Measurements from ENCODE around the gene GRP.

GRP gene

DNA sequence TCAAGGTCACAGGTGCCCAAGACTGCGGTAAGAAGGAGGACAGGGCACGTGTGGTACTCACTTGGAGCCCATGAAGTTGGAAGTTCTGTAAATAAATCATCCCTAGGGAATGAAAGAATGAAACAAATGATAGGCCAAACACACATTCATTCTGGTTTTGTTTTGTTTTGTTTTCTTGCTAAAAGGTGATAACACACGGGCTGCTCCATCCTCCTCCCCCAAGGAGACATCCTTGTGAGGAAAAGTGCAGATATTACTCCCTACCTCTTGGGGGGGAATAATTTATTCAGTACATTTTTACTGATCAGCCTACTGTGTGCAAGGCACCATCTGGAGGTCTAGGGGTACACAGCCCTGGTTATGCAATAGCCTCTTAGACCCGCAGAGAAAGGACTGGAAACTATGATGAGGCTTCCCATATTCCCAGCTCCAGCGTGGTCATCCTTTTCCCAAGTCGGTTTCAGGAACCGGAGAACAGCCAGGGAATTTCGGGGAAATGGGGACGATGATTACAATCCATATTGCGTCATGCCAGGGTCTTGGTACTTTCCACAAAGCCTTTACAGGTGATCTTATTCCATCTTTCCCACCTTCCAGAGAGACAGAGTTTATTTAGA lies 47.0 kb downstream of the GRP start:
- in situ Hi-C loops (cut with HindIII; ENCODE audit: low sequenced_read_pairs) = no loop called here

DNA sequence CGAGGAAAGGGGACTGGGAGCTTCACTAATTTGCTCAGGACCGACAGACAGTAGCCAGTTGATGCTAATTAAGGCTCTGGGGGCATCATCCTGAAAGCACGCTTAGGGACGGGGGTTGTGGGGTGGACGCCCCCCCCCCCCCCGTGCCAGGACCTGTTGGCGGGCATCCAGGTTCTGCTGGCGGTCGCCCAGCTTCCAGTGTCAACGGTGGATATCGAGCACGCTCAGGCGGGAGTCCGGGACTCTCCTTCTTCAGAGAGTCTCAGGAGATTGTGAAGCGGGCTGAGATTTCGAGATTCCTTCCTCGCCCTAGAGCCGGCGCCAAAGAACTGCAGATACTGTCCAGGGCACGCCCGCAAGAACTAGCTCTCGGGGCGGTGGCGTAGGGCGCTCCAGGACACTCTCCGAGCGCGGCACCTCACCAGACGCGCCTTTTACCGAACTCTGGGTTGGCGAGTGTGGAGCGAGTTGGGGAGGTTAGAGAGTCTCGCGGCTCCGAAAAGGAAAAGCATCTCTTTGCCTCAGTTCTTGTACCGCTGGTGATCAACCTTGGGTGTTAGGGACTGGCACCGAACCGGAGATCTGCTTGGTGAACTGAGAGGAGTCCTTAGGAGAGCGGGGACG lies 47.7 kb downstream of the GRP start:
- in situ Hi-C loops (cut with HindIII; ENCODE audit: low sequenced_read_pairs) = no loop called here

DNA sequence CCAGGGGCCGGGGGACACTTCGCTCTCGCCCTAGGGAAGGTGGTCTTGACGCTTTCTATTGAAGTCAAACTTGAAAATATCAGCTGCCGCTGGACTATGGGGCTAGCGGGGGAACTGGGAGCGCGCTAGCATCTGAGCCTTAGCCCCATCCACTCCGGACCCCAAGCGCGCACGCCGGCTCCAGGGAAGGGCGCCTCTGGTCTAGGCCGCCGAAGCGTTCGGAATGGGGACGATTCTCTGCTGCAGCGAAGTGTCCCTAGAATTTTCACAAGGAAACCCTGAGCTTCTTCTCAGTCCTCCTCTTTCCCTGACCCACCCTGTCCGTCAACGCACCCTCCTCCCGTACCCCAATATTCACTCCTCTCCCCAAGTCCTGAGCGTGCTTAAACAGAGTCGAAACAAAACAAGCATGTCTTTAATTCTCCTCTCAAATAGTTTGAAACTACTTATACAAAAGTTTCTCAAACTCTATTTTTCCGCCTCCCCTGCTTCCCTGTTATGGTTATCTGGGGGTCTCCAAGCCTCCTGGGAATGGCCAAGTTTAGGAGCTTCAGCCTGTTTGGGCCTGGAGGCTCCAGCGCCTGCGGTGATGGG lies 48.3 kb downstream of the GRP start:
- in situ Hi-C loops (cut with HindIII; ENCODE audit: low sequenced_read_pairs) = no loop called here

DNA sequence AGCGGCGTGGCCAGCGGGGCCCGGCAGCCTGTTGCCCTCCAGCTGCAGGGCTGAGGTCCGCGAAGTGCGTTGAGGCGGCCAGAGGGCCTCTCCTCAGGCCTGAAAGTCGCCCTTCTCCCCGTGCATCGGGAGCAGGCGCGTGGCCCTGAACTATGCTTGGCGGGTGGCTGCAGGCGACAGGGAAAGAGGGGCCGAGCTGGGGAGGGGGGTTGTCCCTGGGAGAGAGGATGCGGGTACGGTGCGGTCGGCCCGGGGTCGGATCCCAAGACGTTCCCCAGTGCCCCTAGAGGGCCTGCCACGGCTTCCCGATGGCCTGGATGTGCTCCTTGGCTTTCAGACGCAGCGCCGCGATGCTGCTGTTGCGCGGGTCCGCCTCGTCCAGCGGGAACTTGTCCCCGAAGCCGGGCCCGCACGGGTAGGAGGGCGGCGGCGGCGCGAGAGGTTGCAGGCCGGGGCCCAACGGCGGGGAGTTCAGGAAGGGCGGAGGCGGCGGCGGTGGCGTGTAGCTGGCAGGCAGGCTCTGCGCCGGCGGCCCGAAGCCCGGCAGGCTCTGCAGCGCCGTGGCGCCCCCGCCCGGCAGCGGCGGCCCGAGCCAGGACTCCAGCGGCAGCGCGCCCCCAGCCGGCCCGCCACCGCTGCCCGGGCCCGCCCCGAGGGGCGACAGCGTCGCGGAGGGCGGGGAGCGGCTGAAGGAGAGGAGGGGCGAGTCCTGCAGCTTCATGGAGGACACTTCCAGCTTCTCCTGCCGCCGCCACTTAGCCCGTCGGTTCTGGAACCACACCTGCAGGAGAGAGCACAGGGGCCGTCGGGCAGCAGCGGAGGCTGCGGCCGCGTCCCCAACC lies 49.0 kb downstream of the GRP start:
- in situ Hi-C loops (cut with HindIII; ENCODE audit: low sequenced_read_pairs) = no loop called here

DNA sequence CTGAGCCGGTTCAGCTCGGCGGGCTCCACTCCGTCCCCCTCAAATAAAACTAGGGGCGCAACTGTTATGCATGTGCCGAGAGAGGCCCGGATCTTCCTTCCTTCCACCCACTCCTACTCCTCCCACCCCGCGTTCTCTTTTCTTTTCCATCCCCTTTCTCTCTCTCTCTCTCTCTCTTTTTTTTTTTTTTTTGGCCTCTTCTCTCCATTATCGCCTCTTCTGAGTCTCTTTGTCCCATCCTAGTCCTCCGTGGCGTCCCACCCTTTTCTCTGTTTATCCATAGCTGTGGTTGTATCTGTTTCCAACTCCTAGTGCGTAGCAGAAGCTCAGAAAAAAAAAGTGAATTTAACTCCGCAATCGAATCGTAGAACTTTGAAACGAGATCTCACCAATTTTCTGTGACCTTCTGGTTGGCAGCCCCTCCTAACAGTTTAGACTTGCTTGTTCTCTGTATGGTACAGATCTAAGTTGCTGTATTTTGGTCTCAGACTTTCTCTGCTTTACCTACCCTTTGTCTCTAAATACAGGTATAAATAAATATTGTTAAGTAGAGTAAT lies 49.7 kb downstream of the GRP start:
- in situ Hi-C loops (cut with HindIII; ENCODE audit: low sequenced_read_pairs) = loop anchor here (5.0 kb wide), 1 partner anchor 103 kb away; no protein-coding TSS in a partner anchor

DNA sequence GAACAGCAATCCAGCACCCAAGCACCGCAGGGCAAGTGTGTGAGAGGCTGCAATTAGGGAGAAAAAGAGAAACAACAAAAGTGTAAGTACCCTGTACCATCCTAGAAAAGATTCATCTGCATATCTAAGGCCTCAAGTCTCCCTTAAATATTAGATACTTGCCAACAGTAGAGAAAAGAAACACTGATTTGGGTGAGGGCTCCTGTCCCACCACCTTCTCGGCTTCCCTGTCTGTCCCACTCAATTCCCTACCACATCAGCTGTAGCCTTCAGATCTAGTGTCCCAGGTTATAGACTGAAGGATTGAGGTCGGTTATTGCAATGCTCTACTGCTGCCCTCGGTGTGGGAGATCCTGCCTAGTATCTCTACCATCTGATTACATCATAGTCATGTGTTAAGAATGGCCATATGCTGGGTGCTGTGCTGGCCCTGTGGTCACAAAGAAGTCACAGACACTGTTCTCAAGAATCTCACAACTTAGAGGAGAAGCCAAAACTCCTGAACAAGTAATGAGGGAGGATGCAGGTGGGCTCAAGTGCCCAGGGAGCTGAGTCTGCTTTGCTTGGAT lies 50.8 kb downstream of the GRP start:
- in situ Hi-C loops (cut with HindIII; ENCODE audit: low sequenced_read_pairs) = loop anchor here (5.0 kb wide), 1 partner anchor 102 kb away; no protein-coding TSS in a partner anchor

DNA sequence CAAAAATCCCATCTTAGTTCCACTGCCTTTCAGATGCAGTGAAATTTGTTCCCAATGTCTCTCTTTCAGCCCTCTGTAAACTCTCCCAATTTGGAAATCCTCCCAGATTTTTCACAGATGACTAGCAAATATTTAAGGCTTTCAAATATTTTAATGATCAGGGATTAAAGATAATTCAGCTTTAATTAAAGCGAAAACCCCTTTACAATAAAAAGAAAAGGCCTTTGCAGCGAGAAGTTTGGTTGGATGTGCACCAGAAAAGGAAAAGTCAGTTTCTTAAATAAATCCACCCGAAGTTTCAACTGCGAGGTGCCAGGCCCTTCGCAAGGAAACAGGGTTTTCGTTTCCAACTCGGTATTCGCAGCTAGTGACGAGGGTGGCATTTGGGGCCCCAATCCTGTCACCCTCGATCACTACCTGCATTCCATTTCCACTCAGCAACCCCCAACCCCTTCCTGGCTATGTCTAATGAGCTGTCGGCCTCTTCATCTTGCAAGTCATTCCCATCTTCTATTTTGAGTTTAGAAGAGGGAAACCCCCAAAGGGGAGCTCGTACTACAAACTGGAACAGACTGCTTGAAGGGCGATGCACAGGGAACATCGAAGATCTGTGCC lies 51.8 kb downstream of the GRP start:
- in situ Hi-C loops (cut with HindIII; ENCODE audit: low sequenced_read_pairs) = loop anchor here (5.0 kb wide), 1 partner anchor 101 kb away; no protein-coding TSS in a partner anchor

DNA sequence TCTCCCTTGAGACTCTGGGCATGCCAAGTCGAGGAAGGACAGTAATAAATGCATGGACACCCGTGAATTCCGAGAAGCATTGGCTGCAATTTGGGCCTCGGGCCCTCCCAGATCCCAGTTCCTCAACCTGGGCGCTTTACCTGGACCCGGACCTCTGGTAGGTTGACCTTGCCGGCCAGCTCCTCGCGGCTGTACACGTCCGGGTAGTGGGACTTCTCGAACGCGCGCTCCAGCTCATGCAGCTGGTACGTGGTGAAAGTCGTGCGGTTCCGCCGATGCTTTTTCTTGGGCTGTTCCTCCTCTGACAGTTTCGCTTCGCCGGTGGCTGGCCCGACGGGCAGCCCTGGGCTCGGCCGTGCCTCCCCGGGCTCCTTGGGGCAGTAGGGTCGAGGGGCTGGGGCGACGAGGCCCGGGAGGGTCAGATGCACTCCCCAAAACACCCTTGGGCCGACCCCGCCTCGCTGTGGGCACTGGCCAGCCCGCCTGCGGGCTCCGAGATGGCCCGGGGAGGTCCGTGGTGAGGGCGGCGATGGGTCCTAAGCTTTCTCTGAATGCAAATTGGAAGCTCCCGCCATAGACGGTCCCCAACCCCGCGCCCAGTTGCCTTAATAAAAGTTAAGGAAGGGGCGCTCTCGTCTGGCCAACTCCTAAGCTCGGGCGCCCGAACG lies 52.4 kb downstream of the GRP start:
- in situ Hi-C loops (cut with HindIII; ENCODE audit: low sequenced_read_pairs) = loop anchor here (5.0 kb wide), 1 partner anchor 100 kb away; no protein-coding TSS in a partner anchor

DNA sequence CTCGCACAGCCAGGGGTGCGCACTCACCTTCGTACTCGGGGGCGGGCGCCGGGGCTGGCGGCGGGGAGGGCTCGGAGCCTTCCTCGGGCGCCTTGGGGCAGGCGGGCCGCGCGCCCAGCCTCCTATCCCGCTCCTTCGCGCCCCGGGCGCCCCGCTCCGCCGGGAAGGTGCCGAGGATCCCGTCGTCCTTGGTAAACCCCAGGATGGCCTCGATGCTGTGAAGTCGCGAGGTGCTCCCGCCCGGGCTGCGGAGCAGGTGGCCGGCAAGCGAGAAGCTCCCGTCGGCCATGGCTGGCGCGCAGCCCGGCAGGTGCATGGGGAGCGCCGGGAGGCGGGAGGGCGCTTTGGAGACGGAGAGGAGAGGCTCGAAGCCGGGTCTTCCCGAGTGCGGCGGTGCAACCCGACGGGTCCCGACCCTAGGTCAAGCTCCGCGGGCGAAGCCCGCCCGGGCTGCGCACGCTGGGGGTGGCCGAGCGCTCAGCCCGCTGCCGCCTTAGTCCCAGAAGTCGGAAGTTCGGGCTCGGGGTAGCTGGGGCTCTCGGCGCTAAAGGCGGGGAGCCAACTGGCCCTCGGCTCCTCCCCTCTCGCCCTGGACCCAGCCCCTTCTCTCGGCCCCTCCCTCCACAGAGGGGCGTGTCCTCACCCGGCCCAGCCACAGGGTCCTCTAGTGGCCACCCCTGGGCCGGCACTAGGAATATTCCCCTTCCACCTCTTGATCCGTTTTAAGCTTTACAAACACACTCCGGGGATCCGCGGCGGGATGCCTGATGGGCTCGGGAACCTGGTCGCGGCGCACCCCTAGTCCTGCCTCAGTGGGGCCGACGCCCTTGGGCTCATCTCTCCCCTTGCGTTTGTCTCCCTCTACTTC lies 53.2 kb downstream of the GRP start, which contains the start of gene RAX:
Gene RAX (minus strand): TSS at position 564 of the 868 bp plus-strand sequence. CDS start 248 bp downstream, at position 316.
- in situ Hi-C loops (cut with HindIII; ENCODE audit: low sequenced_read_pairs) = loop anchor here (5.0 kb wide), 1 partner anchor 99 kb away; no protein-coding TSS in a partner anchor

DNA sequence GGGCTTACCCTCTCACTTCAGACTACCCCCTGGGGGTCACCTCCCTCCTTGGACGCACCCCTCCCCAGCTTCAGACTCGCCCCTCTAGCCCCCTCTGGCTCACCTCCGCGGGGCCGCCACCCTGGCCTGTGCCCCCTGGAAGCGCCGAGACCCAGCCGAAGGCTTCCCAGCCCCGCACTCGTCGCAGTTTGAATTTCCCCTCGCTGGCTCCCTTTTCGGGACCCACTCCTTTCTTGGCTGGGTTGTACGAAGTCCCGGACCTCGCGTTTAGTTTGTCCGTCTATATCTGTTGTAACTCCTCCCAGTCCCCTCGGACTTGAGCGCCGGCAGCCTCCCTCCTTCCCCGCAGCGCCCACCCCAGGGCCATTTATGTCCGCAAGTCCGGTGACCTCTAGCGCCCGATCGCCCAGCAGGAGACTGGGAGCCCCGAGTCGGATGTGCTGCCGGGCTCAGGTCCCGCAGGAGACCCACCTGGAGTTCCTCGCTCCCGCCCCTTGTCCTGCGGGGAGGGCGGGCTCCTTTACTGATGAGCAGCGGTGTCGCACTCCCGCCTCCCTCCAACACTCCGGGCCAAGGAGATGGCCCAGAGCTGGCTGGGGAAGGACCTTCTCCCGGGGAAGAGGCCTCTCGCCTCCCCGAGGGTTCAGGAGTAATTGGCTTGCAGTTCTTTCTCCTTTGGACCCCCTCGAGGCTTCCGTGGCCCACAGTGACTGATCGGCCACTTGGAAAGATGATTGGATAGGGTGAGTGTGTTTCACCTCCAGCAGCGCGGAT lies 54.0 kb downstream of the GRP start:
- in situ Hi-C loops (cut with HindIII; ENCODE audit: low sequenced_read_pairs) = loop anchor here (5.0 kb wide), 1 partner anchor 98 kb away; no protein-coding TSS in a partner anchor

DNA sequence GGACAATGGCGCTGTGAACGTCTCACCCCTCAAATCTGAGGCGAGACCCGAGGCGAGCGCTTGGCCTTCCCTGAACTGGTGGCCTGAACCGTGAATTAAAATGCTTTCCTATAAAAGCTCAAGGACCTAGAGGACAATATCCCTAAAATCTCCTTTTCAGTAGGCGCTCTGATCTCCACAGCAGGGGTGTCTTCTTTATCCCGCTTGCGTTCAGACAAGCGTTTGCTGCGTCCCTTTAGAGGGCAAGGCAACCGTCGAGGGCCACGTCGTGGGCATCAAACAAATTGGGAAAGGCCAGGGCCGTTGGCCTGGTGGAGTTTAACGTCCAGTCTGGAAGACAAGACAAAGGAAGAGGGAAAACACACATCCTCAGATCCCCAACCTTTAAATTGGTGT lies 54.6 kb downstream of the GRP start:
- in situ Hi-C loops (cut with HindIII; ENCODE audit: low sequenced_read_pairs) = loop anchor here (5.0 kb wide), 1 partner anchor 98 kb away; no protein-coding TSS in a partner anchor

DNA sequence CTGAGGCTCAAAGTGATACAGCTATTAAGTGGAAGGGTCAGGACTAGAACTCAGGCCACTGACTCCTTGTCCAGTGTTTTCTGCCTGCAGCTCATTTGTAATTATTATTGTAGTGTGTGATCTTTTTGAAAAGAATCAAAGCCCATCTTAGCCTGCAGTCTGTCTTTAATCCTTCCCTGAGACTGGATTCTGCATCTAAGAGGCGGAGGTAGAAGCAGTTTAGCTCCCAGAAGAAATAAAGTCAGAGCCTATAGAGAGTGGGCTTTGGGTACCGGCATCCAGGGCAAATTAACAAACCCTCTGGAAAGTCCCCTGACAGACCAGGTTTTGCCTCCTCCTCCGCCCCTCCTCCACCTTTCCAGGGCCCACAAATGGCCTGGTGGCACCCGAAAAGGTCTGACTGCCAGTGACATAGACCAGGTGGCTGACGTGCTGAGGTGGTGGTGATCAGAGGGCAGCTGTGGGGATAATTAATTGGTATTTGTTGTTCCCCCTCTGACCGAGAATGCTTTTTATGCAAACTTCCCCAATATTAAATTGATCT lies 55.5 kb downstream of the GRP start:
- in situ Hi-C loops (cut with HindIII; ENCODE audit: low sequenced_read_pairs) = no loop called here

DNA sequence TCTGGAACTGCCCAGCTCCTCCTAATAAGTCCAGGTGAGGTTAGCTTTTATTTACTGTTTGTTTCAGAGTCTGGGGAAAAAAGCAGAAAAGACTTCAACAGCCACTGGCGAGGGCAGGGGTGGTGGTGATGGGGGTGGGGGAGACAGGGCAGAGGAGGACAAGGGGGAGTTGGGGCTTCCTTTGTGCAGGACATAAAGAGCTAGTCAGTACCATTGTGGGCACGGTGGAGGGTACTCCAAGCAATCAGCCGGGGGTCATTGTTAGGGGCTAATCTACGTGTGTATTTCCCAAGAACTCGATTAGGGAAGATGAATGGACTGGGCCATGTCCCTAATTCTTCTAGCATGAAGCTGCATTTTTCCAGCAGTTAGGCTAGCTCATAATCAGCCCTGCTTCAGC lies 56.1 kb downstream of the GRP start:
- in situ Hi-C loops (cut with HindIII; ENCODE audit: low sequenced_read_pairs) = no loop called here

DNA sequence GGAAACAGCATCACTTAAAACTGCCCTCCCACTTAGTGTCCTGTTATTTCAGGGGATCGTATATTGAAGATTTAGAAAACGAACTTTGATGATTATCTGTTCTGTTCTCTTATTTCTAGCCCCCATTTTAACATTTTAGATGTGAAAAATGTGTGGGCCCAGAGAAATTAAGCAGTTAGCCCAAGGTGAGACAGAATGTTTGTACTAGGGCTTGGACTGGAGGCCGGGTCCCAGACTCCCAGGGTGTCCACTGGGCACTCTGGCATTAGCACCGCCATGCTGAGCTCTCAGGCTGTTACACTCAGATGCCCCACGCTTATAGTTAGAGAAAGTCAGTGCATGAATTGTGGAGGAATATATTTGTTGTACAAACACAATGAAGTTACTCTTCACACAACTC lies 58.8 kb downstream of the GRP start:
- in situ Hi-C loops (cut with HindIII; ENCODE audit: low sequenced_read_pairs) = no loop called here

DNA sequence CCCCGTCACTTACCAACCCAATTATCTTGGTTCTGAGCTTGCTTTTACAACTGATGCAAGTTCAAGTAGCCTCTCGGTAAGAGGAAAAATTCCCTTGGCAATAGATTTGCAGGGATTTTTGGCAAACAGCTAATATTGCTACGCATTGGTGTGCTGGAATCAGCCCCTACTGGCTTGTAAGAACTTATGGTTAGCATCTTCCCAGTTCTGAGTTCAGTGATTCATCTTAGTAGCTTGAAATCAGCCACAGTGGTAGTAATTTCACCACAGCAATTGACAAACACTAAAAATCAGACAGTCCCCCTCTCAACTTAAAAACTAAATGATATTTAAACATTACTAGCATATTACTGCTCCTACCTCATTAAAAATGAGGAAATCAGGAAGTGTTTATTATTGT lies 59.2 kb downstream of the GRP start:
- in situ Hi-C loops (cut with HindIII; ENCODE audit: low sequenced_read_pairs) = no loop called here

DNA sequence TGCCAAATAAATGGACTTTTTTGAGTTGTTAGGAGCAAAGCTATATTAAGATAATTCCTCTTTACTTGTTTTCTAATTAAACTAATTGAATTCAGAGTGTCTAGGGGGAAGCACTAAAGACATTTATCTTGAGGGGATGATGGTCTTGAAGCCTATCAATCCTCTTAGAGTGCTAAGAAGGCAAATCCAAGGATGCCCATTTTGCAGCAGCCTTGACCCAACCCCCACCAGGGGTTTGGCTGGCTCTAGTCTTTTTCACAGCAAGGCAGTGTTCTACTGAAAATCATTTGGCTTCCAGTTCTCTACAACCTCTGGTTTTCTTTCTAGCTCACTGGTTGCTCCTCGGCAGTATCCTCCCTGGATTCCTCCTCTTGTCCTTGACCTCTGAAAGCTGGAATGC lies 59.8 kb downstream of the GRP start:
- in situ Hi-C loops (cut with HindIII; ENCODE audit: low sequenced_read_pairs) = no loop called here
